HG03045 (cell line): Measurements from ENCODE around the gene MPDU1.

Source experiments
- ATAC-seq: cut with Tn5 transposase; IDR thresholded peaks from one replicate; pipeline ENCODE4 v1.9.1; 2021; ENCODE audit warnings: mild to moderate bottlenecking, moderate library complexity; ENCODE audit not compliant: unreplicated experiment

Gene MPDU1

DNA sequence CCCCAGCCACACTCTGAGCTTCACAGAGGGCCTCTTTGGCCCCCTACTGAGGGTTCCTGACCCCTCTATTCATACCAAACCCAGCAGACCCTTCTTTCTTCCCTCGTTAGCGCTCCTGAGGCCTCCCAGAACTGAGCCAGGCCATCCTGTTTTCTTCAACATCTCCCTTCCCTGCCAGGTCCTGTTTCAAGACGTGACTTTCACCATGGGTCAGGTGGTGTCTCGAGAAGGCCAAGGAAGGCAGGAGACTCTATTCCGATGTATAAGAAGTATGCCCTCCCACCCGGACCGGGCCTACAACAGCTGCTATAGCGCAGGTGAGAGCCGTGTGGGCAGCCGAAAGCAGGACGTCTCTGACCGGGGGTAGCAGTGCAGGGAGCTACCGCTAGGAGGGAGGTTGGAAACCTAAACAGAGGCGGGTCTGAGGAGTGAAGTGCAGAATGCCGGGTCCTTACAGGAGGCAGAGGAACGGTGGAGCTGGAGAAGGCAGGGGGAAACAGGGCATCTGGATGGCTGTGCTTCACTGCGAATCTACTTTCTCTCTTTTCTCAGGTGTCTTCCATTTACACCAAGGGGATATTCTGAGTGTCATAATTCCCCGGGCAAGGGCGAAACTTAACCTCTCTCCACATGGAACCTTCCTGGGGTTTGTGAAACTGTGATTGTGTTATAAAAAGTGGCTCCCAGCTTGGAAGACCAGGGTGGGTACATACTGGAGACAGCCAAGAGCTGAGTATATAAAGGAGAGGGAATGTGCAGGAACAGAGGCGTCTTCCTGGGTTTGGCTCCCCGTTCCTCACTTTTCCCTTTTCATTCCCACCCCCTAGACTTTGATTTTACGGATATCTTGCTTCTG, 23.3 kb upstream of the MPDU1 start:
- no peak for ATAC-seq

DNA sequence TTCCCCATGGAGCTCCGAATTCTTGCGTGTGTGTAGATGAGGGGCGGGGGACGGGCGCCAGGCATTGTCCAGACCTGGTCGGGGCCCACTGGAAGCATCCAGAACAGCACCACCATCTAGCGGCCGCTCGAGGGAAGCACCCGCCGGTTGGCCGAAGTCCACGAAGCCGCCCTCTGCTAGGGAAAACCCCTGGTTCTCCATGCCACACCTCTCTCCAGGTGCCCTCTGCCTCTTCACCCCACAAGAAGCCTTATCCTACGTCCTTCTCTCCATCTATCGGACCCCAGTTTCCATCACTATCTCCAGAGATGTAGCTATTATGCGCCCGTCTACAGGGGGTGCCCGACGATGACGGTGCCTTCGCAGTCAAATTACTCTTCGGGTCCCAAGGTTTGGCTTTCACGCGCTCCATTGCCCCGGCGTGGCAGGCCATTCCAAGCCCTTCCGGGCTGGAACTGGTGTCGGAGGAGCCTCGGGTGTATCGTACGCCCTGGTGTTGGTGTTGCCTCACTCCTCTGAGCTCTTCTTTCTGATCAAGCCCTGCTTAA, 22.6 kb upstream of the MPDU1 start:
- ATAC-seq: peak; percentile 48

DNA sequence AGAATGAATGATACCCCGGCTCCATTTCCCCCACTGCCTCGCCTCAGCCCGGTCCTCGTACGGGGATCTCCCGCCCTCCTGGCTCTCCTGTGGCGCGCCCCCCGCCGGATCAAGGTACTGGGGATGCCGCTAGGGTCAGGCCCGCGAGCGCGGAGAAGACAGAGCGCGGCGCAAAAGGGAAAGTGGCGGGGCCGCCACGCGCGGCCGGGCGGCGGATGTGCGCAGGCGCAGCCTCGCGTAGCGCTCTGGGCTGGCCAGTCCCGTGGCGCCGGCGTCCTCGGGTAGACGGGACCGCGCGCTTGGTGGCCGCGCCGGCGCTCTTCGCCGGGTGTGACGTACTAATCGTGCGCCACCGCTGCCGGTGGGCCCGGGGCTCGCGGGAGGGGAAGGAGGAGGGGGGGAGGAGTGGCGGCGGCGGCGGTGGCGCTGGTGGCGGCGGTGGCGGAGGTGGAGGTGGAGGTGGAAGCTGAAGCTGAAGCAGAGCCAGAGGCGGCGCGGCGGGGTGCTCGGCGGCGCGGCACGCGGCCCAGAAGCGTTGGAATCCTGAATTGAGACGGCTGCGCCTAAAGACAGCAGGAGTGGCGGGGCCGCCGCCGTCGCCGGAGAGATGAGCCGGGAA, 22.0 kb upstream of the MPDU1 start, which contains the start of gene SENP3:
Gene SENP3, plus strand, starts transcription at position 331 of the 619 bp plus-strand sequence. CDS start 1,158 bp downstream, outside the sequence.
- peak; percentile 63 for ATAC-seq

DNA sequence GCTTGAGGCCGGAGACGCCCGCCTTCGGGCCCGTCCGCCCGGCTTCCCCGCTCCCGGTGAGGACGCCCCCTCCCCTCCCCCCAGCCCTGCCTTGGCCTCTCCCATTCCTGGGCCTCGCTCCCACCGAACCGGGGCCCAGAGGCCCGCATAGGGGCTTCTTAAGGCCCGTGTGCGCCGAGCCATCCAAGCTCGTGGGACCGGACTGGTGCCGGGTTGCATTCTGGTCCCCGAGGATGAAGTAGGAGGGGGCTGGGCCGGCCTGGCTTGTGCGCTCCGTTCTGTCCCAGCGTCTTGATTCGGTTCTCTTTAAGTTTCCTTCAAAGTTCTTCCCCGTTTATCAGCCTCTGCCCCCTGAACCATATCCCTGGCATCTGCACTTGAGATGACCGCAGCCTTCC, 21.4 kb upstream of the MPDU1 start:
- peak; percentile 6 for ATAC-seq

DNA sequence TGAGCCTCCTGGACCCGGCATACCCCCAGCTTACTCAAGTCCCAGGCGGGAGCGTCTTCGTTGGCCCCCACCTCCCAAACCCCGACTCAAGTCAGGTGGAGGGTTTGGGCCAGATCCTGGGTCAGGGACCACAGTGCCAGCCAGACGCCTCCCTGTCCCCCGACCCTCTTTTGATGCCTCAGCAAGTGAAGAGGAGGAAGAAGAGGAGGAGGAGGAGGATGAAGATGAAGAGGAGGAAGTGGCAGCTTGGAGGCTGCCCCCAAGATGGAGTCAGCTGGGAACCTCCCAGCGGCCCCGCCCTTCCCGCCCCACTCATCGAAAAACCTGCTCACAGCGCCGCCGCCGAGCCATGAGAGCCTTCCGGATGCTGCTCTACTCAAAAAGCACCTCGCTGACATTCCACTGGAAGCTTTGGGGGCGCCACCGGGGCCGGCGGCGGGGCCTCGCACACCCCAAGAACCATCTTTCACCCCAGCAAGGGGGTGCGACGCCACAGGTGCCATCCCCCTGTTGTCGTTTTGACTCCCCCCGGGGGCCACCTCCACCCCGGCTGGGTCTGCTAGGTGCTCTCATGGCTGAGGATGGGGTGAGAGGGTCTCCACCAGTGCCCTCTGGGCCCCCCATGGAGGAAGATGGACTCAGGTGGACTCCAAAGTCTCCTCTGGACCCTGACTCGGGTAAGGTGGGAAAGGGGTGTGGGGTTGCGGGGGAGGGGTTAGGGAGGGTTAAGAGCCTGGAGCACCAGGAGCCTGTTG, 20.4 kb upstream of the MPDU1 start:
- ATAC-seq: no peak

DNA sequence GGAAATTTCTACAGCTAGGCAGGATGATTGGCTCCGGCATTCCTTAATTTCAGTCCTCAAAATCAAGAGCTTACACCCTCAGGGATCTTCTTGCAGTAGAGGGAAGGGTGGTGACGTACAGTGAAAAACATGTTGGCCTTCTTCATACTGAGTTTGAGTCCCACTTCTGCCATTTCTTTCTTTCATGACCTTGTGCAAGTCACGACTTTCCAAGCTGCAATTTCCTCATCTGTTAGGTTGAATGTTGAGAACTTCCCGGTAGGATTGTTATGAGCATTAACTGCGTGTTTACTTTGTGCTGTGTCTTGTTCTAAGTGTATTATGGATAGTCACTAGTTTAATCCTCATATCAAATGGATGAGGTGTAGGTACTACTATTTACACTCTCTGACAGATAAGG, 14.1 kb upstream of the MPDU1 start:
- ATAC-seq: no peak

DNA sequence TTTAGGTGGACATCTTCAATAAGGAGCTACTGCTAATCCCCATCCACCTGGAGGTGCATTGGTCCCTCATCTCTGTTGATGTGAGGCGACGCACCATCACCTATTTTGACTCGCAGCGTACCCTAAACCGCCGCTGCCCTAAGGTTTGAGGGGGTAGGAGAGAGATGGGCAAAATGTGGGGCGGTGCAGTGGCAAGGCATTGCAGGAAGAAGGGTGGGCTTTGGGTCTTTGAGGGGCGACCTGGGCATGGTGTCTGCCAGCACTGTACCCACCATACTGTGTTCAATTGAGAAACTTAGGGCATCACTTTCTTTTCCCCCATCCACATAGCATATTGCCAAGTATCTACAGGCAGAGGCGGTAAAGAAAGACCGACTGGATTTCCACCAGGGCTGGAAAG, 13.3 kb upstream of the MPDU1 start:
- no peak for ATAC-seq

DNA sequence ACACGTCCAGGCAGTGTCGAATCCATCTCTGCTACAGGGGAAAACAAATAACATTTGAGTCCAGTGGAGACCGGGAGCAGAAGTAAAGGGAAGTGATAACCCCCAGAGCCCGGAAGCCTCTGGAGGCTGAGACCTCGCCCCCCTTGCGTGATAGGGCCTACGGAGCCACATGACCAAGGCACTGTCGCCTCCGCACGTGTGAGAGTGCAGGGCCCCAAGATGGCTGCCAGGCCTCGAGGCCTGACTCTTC, 11.4 kb upstream of the MPDU1 start:
- no peak for ATAC-seq

DNA sequence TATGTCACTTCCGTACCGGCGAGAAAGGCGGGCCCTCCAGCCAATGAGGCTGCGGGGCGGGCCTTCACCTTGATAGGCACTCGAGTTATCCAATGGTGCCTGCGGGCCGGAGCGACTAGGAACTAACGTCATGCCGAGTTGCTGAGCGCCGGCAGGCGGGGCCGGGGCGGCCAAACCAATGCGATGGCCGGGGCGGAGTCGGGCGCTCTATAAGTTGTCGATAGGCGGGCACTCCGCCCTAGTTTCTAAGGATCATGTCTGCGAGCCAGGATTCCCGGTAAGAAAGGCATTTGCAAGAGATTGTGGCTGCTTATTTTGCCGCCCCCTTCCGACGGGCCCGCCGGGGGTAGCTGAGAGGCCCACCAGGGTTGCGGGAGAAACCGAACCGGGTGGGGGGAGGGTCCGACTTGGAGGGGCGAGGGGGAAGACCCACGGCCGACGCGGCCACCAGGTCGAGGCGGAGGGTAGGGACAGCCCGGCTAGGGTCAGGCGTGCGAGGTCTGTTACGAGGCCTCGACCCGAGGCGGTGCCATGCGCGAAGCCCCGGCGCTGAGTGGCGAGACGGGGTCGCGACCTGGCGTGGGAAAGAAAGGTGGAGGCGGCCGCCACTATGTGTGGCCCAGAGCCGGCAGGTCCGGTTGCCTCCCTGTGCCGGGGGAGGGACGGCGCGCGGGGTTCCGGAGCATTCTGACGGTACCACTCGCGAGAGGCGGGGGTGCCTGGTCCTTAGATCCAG, 10.9 kb upstream of the MPDU1 start:
- peak; percentile 87 for ATAC-seq

DNA sequence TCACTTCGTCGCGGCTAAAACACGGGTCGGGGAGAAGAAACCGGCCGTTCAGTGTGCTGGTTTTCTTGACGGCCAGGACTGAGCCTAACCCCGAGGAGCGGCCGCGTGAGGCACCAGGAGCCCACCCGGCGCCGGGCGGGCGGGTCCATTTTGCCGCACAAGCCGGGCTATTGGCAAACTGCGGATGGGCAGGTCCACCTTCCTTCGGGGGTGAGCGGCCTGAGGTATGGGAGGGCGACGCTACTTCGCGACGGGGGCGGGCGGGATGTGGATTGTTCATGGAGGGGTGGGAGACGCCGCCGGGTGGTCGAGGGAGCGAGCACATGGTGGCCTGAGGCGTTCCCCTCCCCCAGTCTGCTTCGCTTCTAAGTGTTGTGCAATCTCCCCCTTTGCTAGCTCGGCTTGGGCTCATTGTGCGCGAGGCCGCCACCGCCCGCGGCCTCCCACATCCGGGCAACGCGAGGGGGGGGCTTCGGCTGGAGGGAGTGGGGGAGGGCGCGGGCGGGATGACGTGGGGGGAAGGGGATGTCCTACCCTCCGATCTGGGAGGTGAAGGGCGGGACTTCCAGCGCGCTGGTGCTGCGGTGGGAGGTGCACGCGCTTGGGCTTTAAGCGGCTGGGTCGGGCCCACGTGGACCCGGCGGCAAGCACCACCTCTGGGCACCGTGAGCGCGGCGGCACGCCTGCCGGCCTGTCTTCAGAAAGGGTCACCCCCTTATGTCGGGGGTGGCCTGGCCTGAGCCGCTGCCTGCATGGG, 10.2 kb upstream of the MPDU1 start:
- peak; percentile 20 for ATAC-seq

DNA sequence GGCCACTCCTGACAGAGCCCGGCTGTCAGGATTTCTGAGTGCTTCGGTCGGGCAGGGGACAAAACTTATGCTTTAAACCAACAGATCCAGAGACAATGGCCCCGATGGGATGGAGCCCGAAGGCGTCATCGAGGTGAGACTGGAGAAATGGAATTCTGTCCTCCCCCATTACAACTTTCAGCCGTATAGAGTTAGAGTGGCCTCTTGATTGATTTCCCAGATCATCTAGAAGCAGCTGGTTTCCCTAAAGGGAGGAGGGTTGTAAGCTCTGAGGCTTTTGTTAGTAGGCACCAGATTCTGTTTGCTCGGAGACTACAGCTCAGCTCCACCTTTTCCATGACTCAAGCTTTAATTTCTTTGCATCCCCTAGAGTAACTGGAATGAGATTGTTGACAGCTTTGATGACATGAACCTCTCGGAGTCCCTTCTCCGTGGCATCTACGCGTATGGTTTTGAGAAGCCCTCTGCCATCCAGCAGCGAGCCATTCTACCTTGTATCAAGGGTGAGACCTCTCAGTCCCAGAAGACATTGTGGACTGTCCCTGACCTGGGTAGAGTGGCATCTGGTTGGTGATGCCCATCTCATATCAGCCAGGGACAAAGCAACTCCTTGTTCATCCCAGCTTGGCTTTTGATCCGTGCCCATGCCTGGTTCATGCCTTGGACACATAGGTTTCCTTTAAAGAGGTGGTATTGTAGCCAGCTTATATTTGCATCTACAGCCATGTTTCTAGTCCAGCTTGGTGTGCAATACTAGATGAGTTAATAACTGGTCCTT, 9.3 kb upstream of the MPDU1 start:
- ATAC-seq: no peak

DNA sequence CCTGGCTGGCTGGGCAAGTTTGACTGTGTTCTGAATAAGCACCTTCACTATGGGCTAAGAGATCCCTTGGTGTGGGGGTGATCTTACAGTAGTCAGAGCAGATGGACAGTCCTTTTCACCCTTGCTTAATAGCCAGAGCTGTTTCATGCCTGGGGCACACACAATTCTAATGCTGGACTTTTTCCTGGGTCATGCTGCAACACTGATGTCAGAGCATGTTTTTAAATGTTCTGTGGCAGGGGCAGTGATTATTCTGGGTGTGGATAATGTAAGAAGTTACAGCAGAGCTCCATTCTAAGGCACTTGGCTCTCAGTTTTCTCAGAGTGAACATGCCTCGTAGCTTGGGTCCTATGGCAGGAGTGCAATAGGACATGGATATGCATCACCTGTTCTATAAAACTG, 8.2 kb upstream of the MPDU1 start:
- ATAC-seq: no peak

DNA sequence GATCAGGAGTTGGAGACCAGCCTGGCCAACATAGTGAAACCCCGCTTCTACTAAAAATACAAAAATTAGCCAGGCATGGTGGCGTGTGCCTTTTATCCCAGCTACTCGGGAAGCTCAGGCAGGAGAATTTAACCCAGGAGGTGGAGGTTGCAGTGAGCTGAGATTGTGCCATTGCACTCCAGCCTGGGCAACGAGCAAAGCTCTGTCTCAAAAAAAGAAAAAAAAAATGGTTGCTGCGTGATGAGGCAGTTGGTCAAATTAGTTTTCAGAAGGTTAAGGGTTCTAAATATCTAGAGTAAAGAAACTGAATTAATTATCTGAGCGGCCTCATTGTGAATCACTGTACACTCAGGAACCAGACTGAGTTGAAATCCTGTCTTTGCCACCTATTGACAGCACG, 7.7 kb upstream of the MPDU1 start:
- ATAC-seq: no peak

DNA sequence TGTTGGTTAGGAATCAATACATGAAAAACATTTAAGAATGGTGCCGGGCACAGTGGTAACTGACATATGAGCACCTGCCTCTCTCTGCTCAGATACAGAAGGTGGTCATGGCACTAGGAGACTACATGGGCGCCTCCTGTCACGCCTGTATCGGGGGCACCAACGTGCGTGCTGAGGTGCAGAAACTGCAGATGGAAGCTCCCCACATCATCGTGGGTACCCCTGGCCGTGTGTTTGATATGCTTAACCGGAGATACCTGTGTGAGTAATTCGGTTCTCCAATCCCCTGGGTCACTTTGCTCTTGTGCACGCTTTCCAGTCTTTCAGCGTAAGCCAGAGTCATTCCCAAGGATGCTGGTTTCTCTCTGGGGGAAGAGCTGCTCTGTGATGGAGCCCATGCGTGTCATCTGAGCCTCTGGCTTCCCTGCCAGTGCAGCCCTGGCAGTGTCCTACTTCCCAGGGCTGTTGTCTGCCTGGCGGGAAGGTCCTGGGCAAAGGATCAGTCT, 7.2 kb upstream of the MPDU1 start:
- no peak for ATAC-seq

DNA sequence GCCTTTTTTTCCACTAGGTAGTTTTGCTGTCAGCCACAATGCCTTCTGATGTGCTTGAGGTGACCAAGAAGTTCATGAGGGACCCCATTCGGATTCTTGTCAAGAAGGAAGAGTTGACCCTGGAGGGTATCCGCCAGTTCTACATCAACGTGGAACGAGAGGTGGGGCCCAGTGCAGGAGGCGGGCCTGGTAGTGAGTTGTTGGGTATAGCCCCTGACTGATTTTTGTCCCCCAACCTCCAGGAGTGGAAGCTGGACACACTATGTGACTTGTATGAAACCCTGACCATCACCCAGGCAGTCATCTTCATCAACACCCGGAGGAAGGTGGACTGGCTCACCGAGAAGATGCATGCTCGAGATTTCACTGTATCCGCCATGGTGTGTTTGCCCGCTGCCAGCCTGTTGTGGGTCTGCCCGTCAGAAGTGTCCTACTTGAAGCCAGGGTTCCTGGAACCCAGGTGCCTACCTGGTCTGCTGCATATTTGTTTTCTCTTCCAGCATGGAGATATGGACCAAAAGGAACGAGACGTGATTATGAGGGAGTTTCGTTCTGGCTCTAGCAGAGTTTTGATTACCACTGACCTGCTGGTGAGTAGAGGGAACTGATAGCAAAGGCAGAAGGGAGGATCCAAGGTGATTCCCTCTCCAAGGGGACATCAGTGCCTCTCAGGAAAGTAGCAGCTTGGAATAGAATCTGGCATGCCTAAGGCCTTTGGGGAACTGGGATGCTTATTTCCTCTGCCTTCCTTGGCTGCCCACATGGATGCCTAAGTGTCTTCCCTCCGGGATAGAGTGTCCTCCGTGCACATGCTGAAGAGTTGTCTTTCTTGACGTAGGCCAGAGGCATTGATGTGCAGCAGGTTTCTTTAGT, 6.1 kb upstream of the MPDU1 start:
- ATAC-seq: no peak

DNA sequence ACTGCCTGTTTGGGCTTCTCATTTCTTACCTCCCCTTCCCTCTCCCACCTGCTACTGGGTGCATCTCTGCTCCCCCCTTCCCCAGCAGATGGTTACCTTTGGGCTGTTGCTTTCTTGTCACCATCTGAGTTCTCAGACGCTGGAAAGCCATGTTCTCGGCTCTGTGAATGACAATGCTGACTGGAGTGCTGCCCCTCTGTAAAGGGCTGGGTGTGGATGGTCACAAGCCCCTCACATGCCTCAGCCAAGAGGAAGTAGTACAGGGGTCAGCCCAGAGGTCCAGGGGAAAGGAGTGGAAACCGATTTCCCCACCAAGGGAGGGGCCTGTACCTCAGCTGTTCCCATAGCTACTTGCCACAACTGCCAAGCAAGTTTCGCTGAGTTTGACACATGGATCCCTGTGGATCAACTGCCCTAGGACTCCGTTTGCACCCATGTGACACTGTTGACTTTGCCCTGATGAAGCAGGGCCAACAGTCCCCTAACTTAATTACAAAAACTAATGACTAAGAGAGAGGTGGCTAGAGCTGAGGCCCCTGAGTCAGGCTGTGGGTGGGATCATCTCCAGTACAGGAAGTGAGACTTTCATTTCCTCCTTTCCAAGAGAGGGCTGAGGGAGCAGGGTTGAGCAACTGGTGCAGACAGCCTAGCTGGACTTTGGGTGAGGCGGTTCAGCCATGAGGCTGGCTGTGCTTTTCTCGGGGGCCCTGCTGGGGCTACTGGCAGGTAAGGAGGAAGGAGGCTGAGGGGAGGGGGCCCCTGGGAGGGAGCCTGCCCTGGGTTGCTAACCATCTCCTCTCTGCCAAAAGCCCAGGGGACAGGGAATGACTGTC, 4.4 kb upstream of the MPDU1 start, which contains the start of gene CD68:
Gene CD68, plus strand, starts transcription at position 638 of the 833 bp plus-strand sequence. Its CDS starts 40 bp downstream, at position 678.
- ATAC-seq: no peak

DNA sequence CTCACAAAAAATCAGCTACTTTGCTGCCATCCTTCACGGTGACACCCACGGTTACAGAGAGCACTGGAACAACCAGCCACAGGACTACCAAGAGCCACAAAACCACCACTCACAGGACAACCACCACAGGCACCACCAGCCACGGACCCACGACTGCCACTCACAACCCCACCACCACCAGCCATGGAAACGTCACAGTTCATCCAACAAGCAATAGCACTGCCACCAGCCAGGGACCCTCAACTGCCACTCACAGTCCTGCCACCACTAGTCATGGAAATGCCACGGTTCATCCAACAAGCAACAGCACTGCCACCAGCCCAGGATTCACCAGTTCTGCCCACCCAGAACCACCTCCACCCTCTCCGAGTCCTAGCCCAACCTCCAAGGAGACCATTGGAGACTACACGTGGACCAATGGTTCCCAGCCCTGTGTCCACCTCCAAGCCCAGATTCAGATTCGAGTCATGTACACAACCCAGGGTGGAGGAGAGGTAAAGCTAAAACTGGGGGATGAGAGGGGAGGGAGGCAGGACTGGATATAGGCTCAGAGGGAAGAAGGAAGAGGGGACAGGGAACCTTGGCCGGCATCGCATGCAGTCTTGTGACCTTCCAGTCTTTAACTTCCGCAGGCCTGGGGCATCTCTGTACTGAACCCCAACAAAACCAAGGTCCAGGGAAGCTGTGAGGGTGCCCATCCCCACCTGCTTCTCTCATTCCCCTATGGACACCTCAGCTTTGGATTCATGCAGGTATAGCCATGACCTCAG, 3.6 kb upstream of the MPDU1 start:
- no peak for ATAC-seq
